RKO (cell line): Measurements from ENCODE around the gene TBC1D24.

Experiments used
- DNase-seq: peaks from one replicate; pipeline ENCODE4 v3.0.0-alpha.2; 2016; ENCODE audit warnings: low spot score

The TBC1D24 gene

DNA sequence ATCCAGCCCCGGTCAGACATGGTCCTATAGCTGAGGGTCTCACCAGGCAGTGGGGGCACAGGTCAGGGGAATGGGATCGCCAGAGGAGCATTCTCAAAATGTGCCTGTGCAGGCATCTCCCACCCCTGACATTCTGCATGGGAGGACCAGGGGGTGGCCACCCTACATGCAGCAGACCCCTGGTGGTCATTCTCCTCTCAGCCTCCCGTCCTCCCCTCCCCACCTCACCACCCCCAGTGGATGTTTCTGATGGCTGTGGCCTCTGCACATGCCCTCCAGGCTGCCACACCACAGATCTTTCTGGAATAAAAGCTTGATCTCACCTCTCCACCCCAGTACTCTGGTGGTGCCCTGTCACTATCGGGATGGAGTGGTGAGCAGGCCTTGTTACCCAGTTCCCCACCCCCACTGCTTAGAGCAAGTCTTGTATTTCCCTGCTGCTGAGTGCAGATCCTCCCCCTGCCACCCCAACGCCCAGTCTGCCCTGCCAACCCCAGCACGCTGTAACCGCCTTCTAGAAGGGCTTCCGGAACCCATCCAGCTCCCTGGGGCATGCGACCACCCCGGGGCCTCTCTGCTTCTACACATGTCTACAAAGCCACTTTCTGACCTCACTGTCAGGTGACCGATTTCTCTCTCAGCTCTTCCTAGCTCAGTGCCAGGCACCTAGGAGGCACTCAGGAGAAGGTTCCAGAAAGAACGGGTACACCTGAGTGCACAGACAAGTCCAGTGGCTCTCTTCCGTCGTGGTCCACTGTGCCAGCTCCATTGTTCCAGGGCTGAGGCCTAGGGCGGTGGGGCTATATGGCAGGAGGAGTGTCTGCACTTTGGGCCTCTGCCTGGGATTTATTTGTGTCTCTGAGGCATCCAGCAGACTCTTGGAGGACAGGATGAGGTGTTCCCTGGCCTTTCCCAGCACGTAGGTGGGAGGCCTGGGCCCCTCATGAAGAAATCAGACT lies 9.3 kb downstream of the TBC1D24 start:
- no peak for DNase-seq

DNA sequence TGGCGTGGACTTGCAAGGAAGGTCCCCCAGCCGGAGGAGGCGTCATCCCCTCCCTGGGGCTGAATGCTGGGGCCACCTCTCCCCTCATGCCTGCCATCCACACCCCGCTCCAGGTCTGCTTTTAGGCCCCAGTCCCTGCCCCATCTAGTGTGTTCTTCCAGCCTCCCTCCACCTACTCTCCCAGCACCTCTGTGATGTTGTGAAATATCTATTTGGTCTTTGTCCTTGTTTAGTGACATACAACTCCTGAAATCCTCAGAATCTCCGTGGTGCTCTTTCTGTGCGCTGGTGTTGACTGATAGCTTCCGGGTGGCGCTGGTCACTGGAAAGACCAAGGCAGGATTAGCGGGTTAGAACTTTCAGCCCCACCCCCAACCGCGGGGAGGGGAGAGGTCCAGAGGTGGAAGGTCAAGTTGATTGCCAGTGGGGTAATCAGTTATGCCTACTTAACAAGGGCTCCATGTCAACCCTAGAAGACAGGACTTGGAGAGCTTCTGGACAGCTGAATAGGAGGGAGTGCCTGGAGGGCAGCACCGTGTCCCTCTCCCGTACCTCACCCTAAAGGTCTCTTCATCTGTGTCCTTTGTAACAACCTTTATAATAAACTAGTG lies 10.1 kb downstream of the TBC1D24 start:
- DNase-seq = no peak

DNA sequence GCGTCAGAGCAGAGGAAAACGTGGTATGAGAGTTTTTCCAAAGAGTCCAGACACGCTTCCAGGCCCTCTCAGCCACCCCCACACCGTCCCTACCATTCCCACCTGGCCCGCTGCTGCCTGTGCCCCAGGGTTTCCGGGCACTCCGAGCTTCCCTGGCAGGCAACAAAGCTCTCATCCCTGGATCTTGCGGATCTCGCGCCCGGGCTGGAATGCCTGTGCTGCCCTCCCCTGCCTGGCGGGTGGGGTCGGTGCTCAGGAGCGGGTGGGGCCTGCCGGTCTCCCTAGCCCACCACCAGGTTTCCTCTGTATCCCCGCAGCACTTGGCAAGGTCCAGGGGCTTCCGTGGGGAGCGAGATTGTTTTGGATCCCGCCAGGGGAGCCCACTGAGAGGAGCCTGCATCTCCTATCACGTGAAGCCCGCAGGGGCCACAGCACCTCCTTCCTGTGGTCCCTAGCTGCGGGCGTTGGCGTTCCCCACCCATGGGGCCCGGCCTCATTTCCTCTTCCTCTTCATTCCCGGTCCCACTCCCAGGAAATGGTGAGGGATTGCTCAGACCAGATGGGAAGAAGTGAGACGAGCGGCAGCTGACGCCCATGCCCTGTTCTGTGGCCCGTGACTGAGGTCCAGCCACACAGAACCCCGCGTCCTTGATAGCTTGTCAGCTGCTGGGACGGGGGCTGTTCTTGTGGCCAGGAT lies 11.0 kb downstream of the TBC1D24 start:
- no peak for DNase-seq

DNA sequence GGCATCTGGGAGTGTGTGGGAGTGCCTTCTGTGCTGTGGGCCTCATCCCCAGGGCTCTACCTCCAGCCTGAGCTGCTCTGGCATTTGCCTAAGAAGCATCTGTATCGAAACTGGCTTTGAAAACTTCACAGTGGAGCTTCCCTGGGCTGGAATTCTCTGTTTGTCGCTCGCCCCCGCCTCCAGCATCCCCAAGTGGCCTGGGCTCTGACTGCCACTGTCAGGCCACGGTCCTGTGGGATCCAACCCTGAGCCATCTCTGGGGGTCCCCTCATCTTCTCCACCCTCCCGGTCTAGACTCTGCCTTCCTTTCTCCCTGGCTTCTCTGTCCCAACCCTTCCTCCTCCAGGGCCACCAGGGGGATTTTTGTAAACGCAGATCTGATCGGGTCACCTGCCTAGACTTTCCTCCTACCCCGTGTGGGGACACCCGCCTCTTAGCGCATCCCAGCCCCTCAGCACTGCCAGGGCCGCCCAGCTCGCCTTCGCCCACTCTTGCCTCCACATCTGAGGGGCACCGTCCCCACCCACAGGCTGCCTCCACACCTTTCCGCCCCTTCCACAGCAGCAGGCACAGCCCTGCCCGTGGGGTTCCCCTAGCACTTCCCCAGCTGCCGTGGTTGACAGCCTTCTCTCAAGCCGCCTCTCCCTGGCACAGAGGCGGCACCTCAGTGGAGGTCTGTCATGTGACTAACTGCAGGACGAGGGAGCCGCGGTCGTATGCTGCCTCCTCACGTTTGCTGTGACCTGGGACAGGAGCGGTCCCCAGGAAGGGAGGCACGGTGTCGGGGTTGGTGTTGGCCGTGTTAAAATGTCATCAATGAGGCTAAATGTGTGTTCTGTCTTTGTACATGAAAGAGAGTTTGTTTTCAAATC lies 12.0 kb downstream of the TBC1D24 start:
- DNase-seq = no peak

- DNase-seq = no peak
Observed at GRCh38 chr16:2487517-2487842, 12.6 kb downstream of the TBC1D24 start.

DNA sequence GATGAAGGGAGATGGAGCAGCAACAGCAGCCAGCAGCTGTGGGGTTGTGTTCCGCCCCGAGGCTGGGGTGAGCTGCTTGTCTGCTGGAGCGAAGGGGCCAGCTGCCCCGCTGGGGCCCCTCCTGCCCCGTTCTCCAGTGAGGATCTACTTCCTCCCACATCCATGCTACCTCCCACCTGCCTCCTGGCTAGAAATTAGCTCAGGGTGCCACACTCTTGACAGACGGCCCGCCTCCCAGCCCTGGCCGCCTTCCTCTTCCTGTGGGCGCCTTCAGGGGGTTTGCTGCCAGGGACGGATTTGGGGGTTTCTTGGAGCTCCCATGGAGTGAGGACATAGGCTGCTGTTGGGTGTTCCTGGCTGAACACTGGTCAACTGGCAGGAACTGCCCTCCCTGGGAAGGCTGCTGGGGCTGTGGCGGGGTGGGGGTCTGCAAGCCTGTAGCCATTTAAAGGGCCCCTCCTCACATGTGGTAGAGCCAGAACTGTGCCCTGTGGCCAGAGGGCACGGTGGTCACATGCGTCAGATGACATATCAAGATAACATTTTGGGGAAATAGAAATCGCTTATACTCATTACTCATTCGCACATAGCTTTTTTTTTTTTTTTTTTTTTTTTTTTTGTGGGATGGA lies 13.1 kb downstream of the TBC1D24 start:
- no peak for DNase-seq

- no peak for DNase-seq
Observed at GRCh38 chr16:2489581-2489980, 14.7 kb downstream of the TBC1D24 start.

DNA sequence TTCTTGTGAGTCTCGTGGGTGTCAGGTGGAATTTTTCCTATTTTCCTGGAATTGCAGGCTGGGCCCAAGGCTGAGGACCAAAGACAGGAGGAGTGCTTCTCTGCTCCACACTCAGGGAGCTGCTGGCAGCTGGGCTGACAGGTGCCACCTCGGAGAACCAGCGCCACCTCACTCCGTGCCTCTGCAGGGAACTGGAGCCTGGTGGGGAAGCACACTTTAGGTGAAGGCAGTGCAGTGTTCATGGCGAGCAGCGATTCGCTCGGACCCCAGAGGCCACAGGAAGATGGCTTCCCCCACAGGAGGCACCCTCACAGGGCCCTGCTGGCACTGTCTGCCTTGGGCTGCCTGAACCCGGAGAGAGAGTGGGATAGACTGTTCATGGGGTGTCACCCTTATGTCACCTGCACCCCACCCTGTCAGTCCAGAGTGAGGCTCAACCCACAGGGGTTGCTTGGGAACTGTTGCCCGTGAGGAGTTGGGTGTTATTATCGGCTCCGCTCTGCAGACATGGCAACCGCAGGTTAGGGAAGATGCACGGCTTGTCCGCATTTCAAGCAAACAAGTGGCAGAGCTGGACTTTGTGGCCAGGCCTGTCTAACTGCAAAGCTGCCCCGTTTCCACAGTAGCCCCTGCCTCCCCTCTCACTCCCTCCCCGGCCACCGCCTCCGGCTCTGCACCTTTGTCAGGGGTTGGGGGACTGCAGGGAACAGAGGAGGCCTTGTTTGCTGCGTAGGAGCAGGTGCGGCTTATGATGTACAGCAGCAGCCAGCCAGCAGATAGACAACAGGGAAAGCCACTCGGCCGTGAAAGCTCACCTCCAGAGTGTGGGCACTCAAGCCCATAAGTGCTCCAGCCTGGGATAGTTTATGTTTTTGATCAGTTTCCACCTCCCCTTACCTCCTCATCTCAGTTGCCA lies 15.5 kb downstream of the TBC1D24 start:
- no peak for DNase-seq

- DNase-seq = no peak
Observed at GRCh38 chr16:2492292-2492691, 17.4 kb downstream of the TBC1D24 start.

GRCh38 chr16:2493605-2494004 lies 18.7 kb downstream of the TBC1D24 start:
- no peak for DNase-seq

GRCh38 chr16:2494616-2495015 lies 19.7 kb downstream of the TBC1D24 start:
- no peak for DNase-seq

DNA sequence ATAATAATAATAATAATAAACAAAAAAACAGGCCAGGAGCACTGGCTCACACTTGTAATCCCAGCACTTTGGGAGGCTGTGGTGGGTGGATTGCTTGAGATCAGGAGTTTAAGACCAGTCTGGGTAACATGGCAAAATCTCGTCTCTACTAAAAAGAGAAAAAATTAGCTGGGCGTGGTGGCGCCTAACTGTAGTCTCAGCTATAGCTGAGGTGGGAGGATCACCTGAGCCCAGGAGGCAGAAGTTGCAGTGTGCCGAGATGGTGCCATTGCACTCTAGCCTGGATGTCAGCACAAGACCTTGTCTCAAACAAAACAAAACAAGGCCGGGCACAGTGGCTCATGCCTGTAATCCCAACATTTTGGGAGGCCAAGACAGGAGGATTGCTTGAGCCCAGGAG lies 20.1 kb downstream of the TBC1D24 start:
- DNase-seq = no peak

GRCh38 chr16:2496223-2497115 lies 21.5 kb downstream of the TBC1D24 start:
- DNase-seq = no peak

DNA sequence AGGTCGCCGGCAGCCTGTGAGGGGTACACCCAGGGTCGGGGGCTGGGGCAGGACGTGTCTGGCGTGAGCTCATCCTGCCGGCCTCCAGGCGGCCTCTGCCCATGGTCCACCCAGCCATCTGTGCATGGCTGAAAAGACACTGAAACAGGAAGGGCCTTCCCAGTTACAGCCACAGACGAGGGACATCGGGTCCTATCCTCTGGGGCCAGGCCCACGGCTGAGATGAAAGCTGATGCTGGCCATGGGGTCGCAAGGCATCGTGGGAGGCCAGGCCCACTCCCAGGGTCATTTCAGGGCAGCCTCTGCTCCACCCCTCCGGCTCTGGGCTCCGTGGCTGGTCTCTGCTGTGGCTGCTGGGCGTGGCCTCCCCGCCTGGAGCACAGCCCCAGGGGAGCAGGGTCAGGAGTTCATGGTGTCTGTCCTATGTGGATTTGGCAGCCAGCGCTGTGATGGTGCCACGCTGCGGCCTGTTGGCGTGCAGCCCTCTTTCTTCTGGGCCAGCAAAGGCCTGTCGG lies 22.2 kb downstream of the TBC1D24 start:
- DNase-seq = no peak

GRCh38 chr16:2497695-2498484 lies 23.0 kb downstream of the TBC1D24 start:
- no peak for DNase-seq

GRCh38 chr16:2498531-2499253 lies 23.8 kb downstream of the TBC1D24 start:
- no peak for DNase-seq

GRCh38 chr16:2499454-2499853 lies 24.5 kb downstream of the TBC1D24 start:
- DNase-seq = no peak
